ENCODE measurements around the gene PKMYT1. TPM values are rescaled to one million over a fixed set of nuclear protein-coding genes. Genes with fewer than 3 reads are reported as not detected.

Gene PKMYT1
- polyA plus RNA-seq, 2 donors, result 20.7 to 22.3 TPM

DNA sequence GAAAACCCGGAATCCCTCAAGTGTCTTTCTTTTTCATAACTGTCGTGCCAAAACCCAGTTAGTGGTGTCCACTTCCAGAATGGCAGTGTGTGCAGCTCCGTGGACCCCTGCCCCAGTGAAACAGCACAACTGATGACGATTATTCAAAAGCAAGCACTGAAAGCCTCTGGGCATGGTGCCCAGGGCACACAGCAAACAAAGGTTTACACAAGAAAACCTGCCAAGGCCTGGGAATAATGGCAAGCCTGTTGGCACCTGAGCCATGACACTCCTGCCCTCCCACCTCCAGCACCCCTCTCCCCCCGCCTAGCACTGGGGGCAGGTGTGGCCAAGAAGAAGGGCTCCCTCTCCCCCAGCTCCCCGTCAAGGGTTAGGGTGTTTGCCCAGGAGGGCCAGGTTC lies 2.8 kb downstream of the PKMYT1 start:
- Histone ChIP-seq H3K4me3 (ENCODE audit: low read depth in 1 of 2, low read length in 2 of 2) (no peak overlapping the region), H3K9me3 (ENCODE audit: control insufficient read depth in 2 of 2, insufficient read depth in 1 of 2, low read depth in 1 of 2, low read length in 1 of 2) (no peaks in the 10 kb centered on the region), H3K36me3 (ENCODE audit: control insufficient read depth in 2 of 2, insufficient read depth in 2 of 2, low read length in 1 of 2) (peaks cover 0 to 2% of the 10 kb centered on the region in 2 donors), H3K4me1 (ENCODE audit: control insufficient read depth in 2 of 2, insufficient read depth in 2 of 2, low read length in 1 of 2) (peaks cover 0 to 6% of the 10 kb centered on the region in 2 donors), H3K27me3 (ENCODE audit: control insufficient read depth in 1 of 2, insufficient read depth in 2 of 2, low read length in 2 of 2) (no peaks in the 10 kb centered on the region), H3K27ac (ENCODE audit: low read depth in 2 of 2, low read length in 1 of 2) (no peak overlapping the region)
- WGBS, 2 donors, result 51 to 52% methylated on average over 6 of the region's 6 CpGs

DNA sequence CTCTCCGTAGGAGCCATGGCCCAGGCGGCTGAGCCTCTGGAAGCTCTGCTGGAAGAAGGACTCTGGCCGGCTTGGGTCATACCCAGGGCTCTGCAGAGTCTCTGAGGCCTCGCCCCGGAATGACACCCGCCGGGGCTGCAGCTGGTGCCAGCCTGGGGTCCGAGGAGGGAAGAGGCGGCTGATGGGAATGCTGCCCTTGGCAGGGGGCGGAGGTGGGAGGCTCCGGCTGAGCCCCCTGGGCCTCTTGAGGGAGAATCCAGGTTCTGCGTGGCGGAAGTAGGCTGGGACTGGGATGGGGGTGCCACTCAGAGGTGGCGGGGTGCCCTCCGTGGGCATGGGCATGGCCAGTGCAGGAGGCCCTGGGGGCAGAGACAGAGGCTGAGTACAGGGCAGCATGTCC lies 3.6 kb downstream of the PKMYT1 start:
- no peaks in the 10 kb centered on the region for H3K9me3 ChIP-seq (ENCODE audit: control insufficient read depth in 2 of 2, insufficient read depth in 1 of 2, low read depth in 1 of 2, low read length in 1 of 2)
- no peak overlapping the region for H3K4me3 ChIP-seq (ENCODE audit: low read depth in 1 of 2, low read length in 2 of 2)
- peaks cover 0 to 2% of the 10 kb centered on the region in 2 donors for H3K36me3 ChIP-seq (ENCODE audit: control insufficient read depth in 2 of 2, insufficient read depth in 2 of 2, low read length in 1 of 2)
- peaks cover 0 to 6% of the 10 kb centered on the region in 2 donors for H3K4me1 ChIP-seq (ENCODE audit: control insufficient read depth in 2 of 2, insufficient read depth in 2 of 2, low read length in 1 of 2)
- H3K27me3 ChIP-seq (ENCODE audit: control insufficient read depth in 1 of 2, insufficient read depth in 2 of 2, low read length in 2 of 2), result no peaks in the 10 kb centered on the region
- 90% methylated on average over 15 of the region's 15 CpGs for WGBS, 2 donors
- no peak overlapping the region for H3K27ac ChIP-seq (ENCODE audit: low read depth in 2 of 2, low read length in 1 of 2)

DNA sequence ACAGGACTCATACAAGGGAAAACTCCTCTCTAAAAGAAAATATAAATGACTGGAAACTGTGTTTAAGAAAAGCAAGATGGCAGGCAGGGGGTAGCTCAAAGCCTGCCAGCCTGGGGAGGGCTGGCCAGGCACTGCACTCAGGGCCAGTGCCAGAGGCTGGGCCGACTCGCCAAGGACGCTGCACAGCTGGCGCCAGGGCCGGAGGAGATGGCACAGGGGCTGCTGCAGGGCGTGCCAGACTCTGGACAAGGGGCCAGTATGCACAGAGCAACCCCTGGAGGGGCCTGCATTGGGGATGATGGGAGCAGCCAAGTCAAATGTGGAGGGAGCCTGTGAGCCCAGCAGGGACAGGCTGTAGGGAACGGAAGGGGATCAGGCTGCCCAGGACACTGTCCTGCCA lies 4.0 kb downstream of the PKMYT1 start:
- Histone ChIP-seq H3K9me3 (ENCODE audit: control insufficient read depth in 2 of 2, insufficient read depth in 1 of 2, low read depth in 1 of 2, low read length in 1 of 2) (no peaks in the 10 kb centered on the region), H3K27ac (ENCODE audit: low read depth in 2 of 2, low read length in 1 of 2) (no peak overlapping the region), H3K27me3 (ENCODE audit: control insufficient read depth in 1 of 2, insufficient read depth in 2 of 2, low read length in 2 of 2) (no peaks in the 10 kb centered on the region), H3K4me1 (ENCODE audit: control insufficient read depth in 2 of 2, insufficient read depth in 2 of 2, low read length in 1 of 2) (peaks cover 0 to 7% of the 10 kb centered on the region in 2 donors), H3K4me3 (ENCODE audit: low read depth in 1 of 2, low read length in 2 of 2) (no peak overlapping the region), H3K36me3 (ENCODE audit: control insufficient read depth in 2 of 2, insufficient read depth in 2 of 2, low read length in 1 of 2) (peaks cover 0 to 4% of the 10 kb centered on the region in 2 donors)
- 84 to 86% methylated on average over 7 of the region's 7 CpGs for whole genome bisulfite sequencing, 2 donors

DNA sequence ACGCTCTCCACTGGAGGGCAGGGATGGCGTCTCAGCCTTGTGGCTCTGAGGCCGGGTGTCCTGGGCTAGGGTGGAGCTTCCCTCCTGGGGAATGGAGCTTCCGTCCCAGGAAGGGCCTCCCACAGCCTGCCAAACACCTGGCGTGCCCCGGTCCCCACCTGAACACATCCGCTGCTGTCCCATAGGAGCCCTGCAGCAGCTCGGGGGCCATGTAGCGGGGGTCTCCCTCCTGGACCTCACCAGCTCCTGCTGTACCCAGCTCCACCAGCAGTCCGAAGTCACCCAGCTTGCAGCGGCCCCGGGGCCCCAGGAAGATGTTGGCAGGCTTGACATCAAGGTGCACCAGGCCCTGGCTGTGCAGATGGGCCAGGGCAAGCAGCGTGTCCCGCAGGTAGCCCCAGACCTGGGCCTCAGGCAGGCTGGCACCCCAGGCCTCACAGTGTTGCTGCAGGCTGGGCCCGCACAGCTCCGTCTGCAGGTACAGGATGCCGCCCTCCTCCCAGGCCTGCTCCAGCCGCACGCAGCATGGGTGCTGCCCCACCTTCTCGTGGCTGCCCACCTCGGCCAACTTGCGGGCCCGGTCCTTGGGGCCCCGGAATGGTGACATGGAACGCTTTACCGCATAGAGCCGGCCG lies 5.0 kb downstream of the PKMYT1 start:
- WGBS, 2 donors, result 92 to 94% methylated on average over 23 to 28 of the region's 28 CpGs
- no peaks in the 10 kb centered on the region for H3K9me3 ChIP-seq (ENCODE audit: control insufficient read depth in 2 of 2, insufficient read depth in 1 of 2, low read depth in 1 of 2, low read length in 1 of 2)
- H3K27ac ChIP-seq (ENCODE audit: low read depth in 2 of 2, low read length in 1 of 2), result no peak overlapping the region
- no peak overlapping the region for H3K4me3 ChIP-seq (ENCODE audit: low read depth in 1 of 2, low read length in 2 of 2)
- no peaks in the 10 kb centered on the region for H3K27me3 ChIP-seq (ENCODE audit: control insufficient read depth in 1 of 2, insufficient read depth in 2 of 2, low read length in 2 of 2)
- H3K36me3 ChIP-seq (ENCODE audit: control insufficient read depth in 2 of 2, insufficient read depth in 2 of 2, low read length in 1 of 2), result peaks cover 0 to 4% of the 10 kb centered on the region in 2 donors
- peaks cover 0 to 14% of the 10 kb centered on the region in 2 donors for H3K4me1 ChIP-seq (ENCODE audit: control insufficient read depth in 2 of 2, insufficient read depth in 2 of 2, low read length in 1 of 2)

DNA sequence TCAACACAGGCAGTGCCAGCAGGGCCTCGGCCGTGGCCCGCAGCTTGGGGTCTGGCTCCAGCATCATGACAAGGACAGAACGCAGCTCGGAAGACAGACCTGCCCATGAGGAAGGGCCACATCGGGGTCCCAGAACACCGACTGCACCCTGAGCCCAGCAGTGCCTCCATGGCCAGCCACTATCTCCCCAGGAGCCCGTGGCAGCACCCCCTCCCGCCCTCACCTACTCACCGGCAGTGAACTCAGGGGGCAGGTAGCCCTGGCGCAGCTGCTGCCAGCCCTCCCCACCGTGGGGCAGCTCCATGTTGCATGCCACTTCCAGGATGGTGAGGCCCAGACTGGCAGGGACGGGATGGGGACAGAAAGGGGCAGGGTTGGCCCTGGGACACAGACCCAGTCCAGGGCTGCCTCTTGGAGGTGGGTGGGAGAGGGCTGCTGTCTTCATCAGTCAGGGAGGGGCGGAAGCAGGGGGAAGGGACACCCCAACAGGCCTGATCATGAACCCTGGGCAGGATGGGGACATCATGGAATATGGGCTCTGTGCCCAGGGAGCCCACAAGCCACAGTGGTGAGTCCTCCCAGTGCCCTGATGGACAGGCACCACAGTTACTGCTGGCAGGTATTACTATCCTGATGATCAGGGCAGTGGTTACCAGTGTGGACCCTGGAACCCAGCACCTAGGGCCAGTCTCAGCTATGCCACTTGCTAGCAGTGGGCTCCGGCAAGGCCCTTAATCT lies 5.8 kb downstream of the PKMYT1 start:
- no peaks in the 10 kb centered on the region for H3K27me3 ChIP-seq (ENCODE audit: control insufficient read depth in 1 of 2, insufficient read depth in 2 of 2, low read length in 2 of 2)
- H3K4me1 ChIP-seq (ENCODE audit: control insufficient read depth in 2 of 2, insufficient read depth in 2 of 2, low read length in 1 of 2), result peaks cover 3 to 10% of the 10 kb centered on the region in 2 donors
- H3K27ac ChIP-seq (ENCODE audit: low read depth in 2 of 2, low read length in 1 of 2), result no peak overlapping the region
- no peaks in the 10 kb centered on the region for H3K9me3 ChIP-seq (ENCODE audit: control insufficient read depth in 2 of 2, insufficient read depth in 1 of 2, low read depth in 1 of 2, low read length in 1 of 2)
- WGBS, 2 donors, result 86 to 89% methylated on average over 15 of the region's 15 CpGs
- H3K36me3 ChIP-seq (ENCODE audit: control insufficient read depth in 2 of 2, insufficient read depth in 2 of 2, low read length in 1 of 2), result peaks cover 0 to 4% of the 10 kb centered on the region in 2 donors
- no peak overlapping the region for H3K4me3 ChIP-seq (ENCODE audit: low read depth in 1 of 2, low read length in 2 of 2)

DNA sequence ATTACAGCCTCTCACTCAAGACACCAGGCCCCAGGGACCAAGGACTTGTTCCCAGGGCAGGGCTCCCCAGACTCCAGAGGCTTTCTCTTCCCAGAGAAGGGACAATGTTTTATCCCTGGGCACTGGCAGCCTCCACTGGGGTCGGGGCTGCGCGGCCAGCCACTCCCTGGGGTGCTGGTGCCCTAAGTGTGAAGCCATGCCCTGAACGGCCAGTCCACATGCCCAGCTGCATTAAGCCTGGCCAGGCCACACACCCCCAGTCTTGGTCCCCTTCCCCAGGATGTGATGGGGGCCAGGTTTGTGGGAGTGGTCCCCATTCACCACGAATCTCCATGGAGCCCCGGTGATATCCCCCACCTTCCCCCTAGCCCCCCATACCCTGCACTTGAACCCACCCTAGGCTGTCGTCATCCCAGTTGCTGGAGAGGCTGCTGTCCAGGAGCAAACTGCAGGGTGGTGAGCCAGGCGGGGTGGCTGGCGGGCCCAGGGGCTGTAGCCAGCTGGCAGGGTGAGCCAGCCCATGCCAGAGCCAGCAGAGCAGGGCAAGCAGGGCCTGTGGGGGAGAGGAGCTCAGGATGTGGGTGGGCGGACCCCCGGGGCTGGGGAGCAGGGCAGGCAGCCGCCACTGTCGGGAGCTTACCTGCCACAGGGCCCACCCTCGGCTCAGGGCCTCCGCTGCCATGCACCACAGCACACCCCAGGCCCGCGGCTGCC lies 6.5 kb downstream of the PKMYT1 start:
- H3K27me3 ChIP-seq (ENCODE audit: control insufficient read depth in 1 of 2, insufficient read depth in 2 of 2, low read length in 2 of 2), result no peaks in the 10 kb centered on the region
- 75 to 80% methylated on average over 17 of the region's 17 CpGs for WGBS, 2 donors
- H3K27ac ChIP-seq (ENCODE audit: low read depth in 2 of 2, low read length in 1 of 2), result no peak overlapping the region
- no peaks in the 10 kb centered on the region for H3K9me3 ChIP-seq (ENCODE audit: control insufficient read depth in 2 of 2, insufficient read depth in 1 of 2, low read depth in 1 of 2, low read length in 1 of 2)
- peaks cover 0 to 4% of the 10 kb centered on the region in 2 donors for H3K36me3 ChIP-seq (ENCODE audit: control insufficient read depth in 2 of 2, insufficient read depth in 2 of 2, low read length in 1 of 2)
- H3K4me3 ChIP-seq (ENCODE audit: low read depth in 1 of 2, low read length in 2 of 2), result no peak overlapping the region
- peaks cover 4 to 9% of the 10 kb centered on the region in 2 donors for H3K4me1 ChIP-seq (ENCODE audit: control insufficient read depth in 2 of 2, insufficient read depth in 2 of 2, low read length in 1 of 2)

DNA sequence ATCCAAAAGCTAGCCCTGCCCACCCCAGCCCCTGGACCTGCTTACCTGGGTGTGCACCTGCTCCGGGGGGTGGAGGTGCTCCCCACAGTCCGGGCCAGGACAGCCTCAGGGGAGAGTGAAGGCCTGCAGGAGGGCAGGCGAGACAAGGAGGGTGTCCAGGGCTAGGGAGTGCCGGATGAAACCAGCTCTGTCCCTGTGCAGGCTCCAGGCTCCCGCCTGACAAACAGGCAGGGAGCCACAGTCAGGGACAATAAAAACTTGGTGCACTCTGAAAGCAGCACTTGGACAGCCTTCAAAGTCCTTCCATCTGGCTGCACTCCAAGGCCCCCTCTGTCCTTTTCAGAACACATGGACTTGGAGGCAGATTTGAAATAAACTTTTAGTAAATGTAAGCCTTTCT lies 7.2 kb downstream of the PKMYT1 start:
- Histone ChIP-seq H3K4me1 (ENCODE audit: control insufficient read depth in 2 of 2, insufficient read depth in 2 of 2, low read length in 1 of 2) (peaks cover 4 to 13% of the 10 kb centered on the region in 2 donors), H3K36me3 (ENCODE audit: control insufficient read depth in 2 of 2, insufficient read depth in 2 of 2, low read length in 1 of 2) (peaks cover 0 to 4% of the 10 kb centered on the region in 2 donors), H3K4me3 (ENCODE audit: low read depth in 1 of 2, low read length in 2 of 2) (no peak overlapping the region), H3K27me3 (ENCODE audit: control insufficient read depth in 1 of 2, insufficient read depth in 2 of 2, low read length in 2 of 2) (no peaks in the 10 kb centered on the region), H3K9me3 (ENCODE audit: control insufficient read depth in 2 of 2, insufficient read depth in 1 of 2, low read depth in 1 of 2, low read length in 1 of 2) (no peaks in the 10 kb centered on the region), H3K27ac (ENCODE audit: low read depth in 2 of 2, low read length in 1 of 2) (no peak overlapping the region)
- WGBS, 2 donors, result 66 to 74% methylated on average over 5 of the region's 5 CpGs

DNA sequence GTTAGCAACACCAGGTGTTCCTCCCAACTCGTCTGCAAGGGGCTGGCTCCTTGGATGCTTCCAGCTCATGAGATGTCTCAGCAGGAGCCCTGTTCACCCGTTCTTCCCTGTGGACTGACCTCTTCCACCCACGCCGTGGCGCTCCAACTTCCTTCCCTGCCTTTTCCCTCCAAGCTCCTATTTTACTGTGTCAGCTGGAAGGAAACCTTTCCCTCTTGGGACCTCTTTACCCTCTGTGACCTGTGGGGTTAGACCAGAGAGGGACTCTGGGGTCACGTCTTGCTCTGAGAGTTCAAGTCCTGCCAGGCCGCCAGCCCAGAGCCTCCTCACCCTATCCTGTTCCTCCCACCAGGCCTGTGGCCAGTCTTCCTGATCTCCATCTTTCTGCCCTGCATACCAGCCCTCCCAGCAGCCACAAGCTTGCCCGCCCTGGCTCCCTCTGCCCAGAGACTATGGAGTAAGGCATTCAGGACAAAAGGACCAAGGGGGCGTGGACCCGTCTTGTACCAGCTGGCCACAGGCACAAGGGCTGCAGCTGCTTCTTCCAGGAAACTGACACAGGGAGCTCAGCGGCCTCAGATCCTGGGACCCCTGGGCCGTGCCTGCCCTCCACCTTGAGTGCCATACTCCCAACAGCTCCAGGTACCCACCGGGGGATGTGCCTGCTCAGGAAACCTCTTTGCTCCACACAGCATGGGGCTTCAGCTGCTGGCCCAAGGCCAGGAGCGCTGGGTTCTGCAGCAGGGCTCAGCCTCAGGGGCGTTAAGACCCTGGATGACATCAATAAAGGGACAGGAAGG lies 8.1 kb downstream of the PKMYT1 start:
- peaks cover 0 to 4% of the 10 kb centered on the region in 2 donors for H3K36me3 ChIP-seq (ENCODE audit: control insufficient read depth in 2 of 2, insufficient read depth in 2 of 2, low read length in 1 of 2)
- H3K27ac ChIP-seq (ENCODE audit: low read depth in 2 of 2, low read length in 1 of 2), result no peak overlapping the region
- no peaks in the 10 kb centered on the region for H3K27me3 ChIP-seq (ENCODE audit: control insufficient read depth in 1 of 2, insufficient read depth in 2 of 2, low read length in 2 of 2)
- peaks cover 4 to 16% of the 10 kb centered on the region in 2 donors for H3K4me1 ChIP-seq (ENCODE audit: control insufficient read depth in 2 of 2, insufficient read depth in 2 of 2, low read length in 1 of 2)
- WGBS, 2 donors, result 77 to 82% methylated on average over 15 of the region's 15 CpGs
- H3K9me3 ChIP-seq (ENCODE audit: control insufficient read depth in 2 of 2, insufficient read depth in 1 of 2, low read depth in 1 of 2, low read length in 1 of 2), result no peaks in the 10 kb centered on the region
- no peak overlapping the region for H3K4me3 ChIP-seq (ENCODE audit: low read depth in 1 of 2, low read length in 2 of 2)
